ENCODE results near the gene C8G.

C8G gene

DNA sequence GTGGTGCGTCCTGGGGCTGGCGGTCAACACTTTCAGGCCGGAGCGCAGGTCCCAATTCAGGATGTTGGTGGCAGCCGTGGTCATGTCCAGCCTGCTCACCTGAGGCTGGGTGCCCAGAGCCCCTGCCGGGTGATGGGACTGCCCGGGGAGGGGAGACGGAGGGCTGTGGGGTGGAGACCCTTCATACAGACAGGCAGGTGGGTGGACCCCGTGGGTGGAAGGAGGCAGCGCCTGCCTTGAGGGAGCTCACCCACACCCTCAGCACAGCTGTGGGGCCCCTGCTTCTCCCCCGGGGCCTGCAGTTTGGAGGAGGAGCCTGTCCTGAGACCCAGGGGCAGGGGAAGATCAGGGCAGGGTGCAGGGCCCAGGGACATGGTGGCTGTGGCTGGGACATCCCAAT lies 25.3 kb downstream of the C8G start:
- no peak for DNase-seq

DNA sequence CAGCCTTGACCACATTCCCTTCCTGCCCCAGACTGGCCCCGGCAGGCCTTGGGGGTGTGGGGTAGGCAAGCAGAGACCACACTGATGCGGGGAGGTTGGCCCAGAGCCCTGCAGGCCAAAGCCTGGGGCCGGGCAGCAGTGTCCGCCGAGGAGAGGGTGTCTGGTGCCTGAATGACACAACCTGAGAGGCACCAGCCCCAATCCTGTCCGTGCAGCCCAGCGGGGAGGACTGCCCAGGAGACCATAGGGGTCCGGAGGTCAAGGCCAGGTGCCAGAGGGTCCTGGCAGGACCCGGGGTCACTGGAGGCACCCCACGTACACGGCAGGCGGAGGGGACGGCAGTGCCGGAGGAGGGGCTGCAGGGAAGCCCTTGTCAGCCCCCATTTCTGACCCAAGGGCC lies 26.7 kb downstream of the C8G start:
- no peak for DNase-seq

DNA sequence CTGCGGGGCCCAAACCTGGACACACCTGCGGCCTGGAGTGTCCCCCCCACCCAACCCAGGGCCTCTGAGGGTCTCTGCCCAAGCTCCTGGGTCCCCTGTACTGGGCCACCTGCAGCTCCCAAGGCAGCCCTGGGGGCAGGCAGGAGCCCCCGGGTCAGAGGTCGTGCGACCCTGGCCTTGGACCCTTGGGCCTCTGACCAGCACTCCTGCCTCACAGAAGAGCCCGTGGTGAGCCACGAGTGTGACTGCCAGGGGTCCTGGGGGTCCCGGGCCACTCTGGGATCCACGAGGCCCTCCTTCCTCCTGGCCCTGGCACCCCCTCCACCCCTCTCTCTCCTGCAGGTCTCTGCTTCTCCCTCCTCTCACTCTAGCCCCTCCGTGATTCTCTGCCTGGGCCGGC lies 27.3 kb downstream of the C8G start:
- DNase-seq: no peak

DNA sequence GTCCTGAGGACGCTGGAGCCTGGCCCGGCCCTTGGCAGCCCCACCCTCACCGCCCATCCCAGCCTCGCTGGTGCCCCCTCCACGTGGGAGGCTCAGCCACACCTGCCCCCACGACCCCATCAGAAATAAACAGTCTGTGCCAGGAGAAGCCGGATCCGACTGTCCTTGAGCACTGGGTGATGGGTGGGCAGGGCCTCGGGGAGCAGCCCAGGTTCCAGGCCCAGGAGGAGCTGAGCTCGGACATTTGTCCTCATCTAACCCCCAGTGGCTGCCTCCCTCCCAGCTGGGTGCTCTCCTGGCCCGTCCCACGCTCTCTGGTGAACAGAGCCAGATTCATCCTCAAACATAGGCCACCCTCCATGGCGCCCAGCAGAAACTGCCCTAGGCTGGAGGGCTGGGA lies 27.7 kb downstream of the C8G start:
- DNase-seq: no peak

DNA sequence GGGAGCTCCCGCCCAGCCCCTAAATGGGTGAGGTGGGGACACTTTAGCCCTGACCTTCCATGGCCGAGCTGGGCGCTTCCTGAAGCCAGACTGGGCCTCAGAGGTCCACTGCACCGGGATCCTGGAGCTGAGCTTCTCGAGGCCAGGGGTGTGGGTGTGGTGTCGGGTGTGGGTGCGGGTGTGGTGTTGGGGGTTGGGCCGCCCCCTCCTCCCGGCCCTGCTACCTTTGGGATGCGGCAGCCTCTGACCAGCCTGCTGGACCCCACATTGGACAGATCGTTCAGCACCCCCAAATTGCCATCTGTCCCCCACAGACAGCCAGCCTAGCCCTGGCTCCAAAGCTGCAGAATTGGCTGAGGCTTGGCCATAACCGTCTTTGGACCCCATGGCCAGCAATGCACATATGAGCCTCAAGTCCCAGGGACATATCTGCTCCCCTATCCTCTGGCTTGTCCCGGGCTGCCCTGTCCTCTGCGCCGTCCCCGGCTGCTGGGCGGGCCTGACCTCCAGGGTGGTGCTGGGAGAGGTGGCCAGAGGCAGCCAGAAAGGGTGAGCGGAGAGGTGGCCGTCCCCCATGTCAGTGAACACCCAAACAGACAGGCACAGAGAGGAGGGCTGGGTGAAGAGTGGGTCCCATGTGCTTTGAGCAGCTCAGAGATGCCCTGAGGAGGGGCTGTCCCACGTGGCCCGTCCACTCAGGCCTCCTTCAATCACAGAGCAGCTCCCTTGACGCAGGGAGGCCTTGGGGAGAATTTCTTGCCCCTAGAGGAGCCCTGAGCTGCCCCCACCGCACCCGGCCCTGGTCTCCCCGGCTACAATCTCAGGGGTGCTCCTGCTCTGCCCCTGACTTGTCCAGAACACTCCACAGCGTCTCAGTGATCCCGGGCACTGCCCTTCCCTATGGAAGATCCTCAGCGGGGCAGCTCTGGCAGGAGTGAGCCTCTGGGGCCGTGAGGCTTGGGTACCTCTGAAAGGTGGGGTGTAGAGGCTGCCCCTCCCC lies 28.9 kb downstream of the C8G start:
- no peak for DNase-seq

DNA sequence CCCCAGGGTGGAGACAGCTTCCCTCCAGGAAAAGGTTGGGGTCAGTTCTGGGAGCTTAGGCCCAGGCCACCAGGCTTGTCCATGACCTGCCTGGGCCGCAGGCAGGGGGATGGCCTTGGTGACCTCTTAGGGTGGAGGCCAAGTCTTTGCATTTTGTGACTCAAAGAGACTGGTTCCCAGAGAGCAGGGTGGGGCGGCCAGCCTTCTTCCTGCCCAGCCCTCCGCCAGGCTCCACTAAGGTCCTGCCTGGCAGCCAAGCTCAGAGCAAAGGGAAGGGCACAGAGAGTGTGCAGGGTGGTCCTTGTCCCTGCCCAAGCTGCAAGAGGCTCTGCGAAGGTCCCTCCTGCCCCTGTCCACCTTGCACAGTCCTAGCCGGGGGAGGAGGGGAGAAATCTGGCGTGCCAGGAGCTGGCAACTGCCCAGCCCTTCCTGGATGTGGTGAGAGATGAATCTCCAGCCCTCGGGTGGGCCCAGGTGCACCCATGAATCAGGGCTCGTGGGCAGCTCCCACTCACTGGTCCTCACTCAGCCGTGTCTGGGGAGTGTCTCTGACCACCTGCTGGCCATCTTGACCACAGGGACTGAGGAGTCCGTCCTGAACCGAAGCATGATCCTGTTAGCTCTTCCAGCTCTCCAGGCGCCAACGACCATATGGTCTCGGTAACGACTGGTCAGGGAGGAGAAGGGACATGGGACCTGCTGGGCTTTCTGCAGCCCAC lies 29.9 kb downstream of the C8G start:
- DNase-seq: no peak

DNA sequence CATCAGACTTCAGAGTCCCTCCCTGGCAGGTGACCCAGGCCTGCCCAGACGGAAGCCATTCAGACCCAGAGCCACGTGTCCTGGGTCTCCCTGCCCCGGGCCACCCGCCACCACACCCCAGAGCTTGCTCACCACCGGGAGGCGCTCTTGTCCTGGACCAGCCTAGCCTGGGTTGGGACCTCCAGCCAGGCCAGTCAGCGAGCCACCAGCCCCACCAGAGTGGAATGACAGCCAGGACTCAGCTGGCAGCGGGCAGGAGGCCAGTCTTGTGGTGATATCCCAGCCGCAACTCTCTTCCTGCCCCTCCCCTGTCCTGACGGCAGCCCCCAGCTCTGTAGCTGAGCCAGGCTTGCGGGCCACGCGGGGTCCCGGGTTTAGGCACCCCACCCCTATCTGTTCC lies 30.6 kb downstream of the C8G start:
- DNase-seq: no peak

DNA sequence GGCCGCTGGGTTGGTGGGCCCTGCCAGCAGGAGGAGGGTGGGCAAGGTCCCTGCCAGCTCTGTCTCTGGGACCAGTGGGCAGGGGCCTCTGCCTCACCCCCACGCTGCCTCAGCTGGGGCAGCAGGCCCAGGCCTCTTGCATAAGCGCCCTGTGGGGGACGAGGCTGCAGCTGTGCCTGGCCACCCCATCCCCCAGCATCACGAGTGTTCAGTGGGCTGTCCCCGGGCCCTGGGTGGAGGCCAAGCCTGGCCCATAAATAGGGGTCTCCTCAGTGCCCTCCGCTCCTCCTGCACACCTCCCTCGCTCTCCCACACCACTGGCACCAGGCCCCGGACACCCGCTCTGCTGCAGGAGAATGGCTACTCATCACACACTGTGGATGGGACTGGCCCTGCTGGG lies 32.2 kb downstream of the C8G start, which contains the start of gene PTGDS:
TSS of gene PTGDS (plus strand) at position 282 of the 400 bp plus-strand sequence. CDS start at position 357, 75 bp downstream.
- DNase-seq: no peak

DNA sequence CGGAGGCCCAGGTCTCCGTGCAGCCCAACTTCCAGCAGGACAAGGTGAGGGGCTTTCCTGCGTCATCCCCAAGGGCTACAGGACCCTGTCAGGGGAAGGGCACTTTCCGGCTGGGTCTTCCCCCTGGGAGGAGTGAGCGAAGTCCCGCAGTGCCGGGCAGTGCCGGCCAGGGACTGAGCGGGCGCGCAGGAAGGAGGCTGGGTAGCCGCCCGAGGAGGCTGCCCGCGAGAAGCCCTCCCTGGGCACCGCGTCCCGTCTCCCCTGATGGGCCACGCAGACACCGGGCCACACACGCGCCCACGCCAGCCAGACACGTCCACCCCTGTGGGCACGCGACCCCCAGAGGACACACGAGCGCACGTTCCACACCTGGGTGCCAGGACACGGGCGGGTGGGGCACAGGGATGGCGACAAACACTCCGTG lies 32.6 kb downstream of the C8G start:
- no peak for DNase-seq

DNA sequence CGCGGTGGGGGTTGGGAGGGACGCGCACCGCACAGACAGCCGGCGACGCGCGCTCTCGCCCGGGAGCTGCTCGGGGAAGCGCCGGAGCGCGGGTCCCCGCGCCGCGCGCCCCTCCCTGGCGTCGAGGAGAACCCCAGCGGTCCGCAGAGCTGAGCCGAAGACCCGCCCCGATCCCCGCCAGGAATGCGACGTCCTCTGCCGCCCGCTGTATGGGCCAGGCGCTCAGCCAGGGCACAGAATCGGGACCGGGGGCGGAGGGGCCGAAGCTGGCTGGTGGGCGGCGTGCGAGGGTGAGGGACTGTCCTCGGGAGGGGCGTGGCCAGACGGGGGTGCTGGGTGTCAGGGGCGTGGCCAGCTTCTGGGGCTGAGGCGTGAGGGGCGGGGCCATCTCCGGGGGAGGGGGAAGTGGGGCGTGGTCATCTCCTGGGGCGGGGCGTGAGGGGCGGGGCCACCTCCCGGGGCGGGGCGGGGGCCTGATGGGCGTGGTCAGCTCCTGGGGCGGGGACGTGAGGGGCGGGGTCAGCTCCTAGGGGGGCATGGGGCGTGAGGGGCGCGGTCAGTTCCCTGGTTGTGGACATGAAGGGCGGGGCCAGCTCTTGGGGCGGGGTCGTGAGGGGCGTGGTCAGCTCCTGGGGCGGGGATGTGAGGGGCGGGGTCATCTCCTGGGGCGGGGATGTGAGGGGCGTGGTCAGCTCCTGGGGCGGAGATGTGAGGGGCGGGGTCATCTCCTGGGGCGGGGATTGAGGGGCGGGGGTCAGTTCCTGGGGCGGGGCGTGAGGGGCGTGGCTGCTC lies 33.2 kb downstream of the C8G start:
- DNase-seq: peak; percentile 51

DNA sequence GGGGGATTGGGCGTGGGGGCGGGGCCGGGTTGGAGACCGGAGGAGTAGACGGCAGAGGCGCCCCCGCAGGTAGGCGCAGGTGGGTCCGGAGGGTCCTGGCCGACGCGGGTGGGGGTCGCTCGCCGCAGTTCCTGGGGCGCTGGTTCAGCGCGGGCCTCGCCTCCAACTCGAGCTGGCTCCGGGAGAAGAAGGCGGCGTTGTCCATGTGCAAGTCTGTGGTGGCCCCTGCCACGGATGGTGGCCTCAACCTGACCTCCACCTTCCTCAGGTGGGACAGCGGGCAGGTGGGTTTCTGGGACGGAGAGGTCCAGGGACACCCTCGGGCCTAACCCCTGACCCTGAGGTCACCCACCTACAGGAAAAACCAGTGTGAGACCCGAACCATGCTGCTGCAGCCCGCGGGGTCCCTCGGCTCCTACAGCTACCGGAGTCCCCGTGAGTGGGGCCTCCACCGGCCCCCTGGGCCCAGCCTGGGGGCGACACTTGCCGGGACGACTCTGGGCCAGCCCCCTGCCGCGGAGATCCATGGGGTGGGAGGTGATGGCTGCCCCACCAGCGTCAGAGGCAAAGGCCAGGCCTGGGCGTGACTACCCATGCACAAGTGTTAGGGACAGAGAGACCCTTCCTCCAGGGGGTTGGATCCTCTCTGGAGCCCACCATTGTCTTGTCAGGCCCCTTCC lies 34.0 kb downstream of the C8G start:
- no peak for DNase-seq

DNA sequence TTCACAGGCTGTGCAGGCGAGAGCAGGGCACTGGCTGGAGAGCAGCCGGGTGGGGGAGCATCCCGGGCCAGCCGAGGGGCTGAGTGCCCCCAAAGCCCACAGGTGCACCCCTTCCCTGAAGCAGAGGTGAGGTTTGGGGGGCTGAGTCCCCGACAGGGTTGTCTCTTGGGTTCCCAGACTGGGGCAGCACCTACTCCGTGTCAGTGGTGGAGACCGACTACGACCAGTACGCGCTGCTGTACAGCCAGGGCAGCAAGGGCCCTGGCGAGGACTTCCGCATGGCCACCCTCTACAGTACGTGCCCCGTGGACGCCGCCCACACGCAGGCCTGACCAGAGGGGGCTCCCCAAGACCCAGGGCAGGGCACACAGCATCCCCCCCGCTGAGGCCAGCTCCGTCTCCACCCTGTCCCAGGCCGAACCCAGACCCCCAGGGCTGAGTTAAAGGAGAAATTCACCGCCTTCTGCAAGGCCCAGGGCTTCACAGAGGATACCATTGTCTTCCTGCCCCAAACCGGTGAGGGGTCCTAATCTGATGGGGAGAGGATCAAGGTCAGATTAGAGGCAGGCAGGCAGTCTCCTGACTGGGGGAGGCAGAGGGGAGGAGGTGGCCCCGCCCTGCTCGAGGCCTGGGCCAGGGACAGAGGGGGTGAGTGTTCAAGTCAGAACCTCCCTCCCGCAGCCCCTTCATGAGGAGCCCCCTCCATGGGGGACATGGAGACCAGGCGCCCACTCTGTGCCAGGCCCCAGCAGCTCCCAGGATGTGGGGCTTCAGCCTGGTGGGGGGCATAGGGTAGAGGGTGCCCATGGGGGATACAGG lies 34.9 kb downstream of the C8G start:
- DNase-seq: no peak

DNA sequence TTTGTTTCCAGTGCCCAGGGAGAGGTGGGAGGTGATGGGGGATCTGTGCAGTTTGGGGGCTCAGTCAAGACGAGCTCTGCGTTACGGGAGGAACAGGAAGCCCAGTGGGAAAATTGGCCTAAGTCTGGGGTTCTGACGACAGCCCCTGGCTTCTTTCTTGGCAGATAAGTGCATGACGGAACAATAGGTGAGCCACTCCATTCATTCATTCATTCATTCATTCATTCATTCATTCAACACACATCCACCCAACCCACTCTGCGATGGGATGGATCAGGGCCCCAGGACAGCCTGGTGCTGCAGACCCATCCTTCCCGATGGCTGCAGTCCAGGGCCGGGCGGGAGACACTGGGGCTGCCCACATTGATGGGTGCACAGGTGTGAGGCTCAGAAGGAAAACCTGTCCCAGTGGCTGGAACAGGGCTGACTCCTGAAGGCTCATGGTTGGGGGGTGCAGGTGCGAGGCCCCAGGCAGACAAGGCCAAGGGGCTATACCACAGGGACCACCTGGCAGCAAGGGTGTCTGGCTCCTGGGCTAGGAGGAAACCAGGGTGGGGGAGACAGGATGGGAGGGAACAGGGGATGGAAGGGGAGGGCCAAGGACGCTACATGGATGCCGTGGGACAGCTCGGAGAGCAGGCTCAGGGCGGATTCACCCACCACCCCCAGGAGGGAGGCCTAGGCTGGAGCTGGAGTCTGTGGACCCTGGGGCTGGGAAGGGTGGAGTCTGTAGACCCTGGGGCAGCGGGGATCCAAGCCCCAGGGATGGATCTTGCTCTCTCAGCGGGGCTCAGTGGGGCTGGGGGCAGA lies 35.8 kb downstream of the C8G start:
- no peak for DNase-seq

DNA sequence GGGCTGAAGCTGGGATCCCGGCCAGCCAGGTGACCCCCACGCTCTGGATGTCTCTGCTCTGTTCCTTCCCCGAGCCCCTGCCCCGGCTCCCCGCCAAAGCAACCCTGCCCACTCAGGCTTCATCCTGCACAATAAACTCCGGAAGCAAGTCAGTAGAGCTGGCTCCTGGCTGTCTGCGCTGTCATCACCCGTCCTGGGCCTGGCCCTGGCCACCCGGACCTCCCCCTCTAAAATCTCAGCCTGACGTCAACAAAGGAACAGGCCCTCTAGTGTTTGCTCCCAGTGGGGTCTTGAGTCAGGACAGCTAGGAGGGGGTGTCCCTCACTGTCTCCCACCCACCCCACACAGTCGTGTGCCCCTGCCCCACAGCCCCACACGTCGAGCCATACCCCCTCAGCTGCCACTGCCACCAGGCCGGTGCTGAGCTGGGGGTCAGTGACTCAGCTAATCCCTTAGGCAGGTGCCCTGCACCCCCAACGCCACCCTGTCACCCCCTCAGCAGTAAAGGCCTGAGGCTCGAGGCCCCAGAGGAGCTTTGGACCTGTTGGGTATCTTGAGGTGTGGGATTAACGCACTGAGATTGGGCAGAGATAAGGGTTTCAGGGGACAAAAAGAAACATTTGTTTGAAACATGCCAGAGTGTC lies 36.7 kb downstream of the C8G start:
- no peak for DNase-seq

DNA sequence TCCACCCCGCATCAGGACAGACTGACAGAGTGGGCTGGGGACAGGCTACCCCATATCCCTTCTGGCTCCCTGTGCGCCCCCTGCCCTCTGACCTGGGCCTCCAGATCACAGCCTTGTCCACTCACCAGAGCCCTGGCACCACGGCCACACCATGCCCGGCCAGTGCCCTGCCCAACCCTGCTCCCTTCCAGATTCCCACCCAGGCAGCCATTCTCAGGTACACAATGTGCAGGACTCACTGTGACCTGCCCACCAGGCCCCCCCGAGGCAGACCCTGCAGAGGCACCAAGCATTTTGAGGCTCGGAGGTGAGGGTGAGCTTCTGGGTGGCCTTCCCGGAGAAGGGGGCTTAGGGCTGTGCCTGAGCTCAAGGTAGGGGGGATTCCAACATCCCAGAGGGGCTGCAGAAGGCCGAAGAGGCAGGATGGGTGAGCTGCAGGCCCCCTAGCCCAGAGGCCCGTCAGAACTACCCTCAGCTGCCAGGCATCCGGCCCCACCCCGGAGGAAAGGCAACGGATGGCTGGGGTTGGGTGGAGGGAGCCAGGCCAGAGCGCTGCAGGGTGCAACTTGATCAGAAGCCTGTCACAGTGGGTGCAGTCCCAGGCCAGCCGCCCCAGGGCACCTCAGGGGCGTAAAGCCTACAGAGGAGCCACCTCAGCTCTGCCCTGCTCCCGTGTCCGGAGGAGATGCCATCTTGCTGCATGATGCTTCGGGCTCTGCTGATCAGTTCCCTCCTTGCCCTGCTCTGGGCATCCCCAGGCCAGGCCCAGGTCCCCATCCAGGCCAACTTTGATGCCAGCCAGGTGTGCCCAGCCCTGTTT lies 37.4 kb downstream of the C8G start, which contains the start of gene LCNL1:
TSS of gene LCNL1 (plus strand) at position 762 of the 820 bp plus-strand sequence. CDS start 594 bp downstream, outside the sequence.
- no peak for DNase-seq

DNA sequence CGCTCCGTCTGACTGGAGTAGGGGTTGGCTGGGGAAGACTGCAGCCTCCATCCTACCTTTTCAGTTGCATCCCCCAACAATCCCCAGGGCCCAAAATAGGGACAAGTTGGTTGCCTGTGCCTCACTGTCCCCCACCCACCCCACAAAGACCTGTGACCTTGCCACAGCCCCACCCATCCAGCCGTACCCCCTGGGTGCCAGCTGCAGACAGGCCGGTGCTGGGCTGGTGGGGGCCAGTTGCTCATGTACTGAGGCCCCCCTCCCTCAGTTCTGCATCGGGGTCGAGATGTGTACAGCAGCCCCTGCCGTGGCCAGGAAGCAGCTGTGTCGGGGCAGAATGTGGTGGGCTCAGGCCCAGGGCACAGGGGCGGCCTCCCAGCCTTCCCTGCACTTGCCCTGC lies 38.1 kb downstream of the C8G start:
- DNase-seq: no peak

DNA sequence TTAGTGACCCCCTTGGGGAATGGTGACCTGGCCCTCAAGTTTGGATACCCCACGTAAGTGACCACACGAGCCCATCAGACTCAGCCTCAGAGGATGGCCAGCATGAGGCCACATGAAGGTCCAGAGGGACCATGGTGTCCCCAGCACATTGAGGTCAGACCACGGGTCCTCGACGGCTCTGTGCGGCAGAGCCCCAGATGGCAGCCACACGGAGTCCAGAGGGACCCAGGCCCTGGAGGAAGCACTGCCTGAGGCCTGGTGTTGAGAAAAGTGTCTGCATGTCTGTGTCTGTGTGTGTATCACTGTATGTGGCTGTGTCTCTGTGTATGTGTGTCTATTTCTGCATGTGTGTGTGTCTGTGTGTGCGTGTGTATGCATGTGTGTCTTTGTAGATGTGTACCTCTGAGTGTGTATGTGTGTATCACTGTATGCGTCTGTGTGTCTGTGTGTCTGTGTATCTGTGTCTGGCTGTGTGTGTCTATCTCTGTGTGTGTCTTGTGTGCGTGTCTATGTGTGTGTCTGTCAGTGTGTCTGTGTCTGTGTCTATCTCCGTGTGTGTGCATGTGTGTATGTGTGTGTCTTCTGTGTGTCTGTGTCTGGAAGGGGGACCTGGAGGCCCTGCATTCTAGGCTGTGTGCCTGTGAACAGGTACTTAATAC lies 38.7 kb downstream of the C8G start:
- no peak for DNase-seq

DNA sequence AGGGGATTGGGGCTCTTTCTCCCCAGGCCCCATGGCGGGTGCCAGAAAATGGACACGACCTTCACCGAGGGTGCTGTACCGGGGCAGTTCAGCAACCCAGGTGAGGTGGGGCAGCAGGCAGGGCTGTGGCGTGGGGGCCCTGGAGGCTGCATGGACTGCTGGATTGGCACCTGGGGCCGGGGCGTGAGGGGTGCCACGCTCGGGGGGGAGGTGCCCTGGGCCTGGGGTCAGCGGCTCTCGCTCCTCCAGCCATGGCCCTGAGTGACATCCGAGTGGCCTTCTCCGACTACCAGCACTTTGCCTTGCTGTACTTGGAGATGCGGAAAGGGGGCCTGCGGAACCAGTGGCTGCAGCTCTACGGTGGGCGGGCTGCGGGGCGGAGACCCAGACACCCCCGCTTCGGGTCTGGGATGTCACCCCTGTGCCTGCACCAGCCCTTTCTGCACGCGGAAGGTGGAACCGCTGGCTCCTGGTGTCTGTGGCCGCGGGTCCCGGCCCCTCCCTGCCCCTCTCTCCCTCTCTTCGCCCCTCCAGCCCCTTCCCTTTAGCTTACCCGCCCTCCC lies 39.5 kb downstream of the C8G start:
- DNase-seq: no peak
